AG08396 (cell line): ENCODE measurements around the gene ACOD1.
"Not testable (repeated sequence)": the region's sequence is repeated elsewhere in the genome, so short reads cannot be mapped to it uniquely, and the experiment has no call there.

Source experiments
- DNase-seq: peaks from one replicate; pipeline ENCODE4 v3.0.0; 2012; ENCODE audit warnings: low spot score, mixed read lengths

The ACOD1 gene

GRCh38 chr13:76953968-76954367 is 5.7 kb downstream of the ACOD1 start:
- DNase-seq, result no peak

- no peak for DNase-seq
Observed at GRCh38 chr13:76954538-76954937, 6.2 kb downstream of the ACOD1 start.

GRCh38 chr13:76955193-76955592 is 6.9 kb downstream of the ACOD1 start:
- no peak for DNase-seq

DNA sequence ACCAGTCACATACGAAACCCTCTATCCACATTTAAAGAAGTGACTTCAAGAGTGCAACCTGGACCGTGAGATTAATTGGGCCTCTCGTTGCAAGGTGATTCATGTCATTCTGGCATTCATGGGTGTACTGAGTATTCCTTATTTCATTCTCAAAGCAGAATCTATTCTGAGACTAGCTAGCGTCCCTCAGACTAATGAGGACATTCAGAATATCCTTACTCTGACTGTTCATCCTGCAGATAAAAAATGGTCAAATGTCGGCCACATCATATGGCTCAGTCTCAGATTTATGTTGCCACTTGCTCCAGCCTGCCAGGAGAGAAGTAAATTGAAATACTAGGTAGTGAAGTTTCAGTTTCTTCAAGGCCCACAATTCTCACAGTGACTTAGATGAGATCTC is 7.3 kb downstream of the ACOD1 start:
- no peak for DNase-seq

DNA sequence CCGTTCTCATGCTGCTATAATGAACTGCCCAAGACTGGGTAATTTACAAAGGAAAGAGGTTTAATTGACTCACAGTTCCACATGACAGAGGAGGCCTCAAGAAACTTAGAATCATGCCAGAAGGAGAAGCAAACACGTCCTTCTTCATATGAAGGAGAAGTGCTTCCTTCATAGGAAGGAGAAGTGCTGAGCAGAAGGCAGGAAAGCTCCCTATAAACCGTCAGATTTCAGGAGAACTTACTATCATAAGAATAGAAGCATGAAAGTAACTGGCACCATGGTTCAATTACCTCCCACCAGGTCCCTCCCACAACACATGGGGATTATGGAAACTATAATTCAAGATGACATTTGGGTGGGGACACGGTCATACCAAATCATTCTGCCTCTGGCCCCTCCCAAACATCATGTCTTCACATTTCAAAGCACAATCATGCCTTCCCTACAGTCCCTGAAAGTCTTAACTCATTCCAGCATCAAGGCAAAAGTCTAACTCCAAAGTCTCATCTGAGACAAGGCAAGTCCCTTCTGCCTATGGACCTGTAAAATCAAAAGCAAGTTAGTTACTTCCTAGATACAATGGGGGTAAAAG is 10.6 kb downstream of the ACOD1 start:
- no peak for DNase-seq

- not testable (repeated sequence) for DNase-seq
Observed at GRCh38 chr13:76959734-76960133, 11.4 kb downstream of the ACOD1 start.

DNA sequence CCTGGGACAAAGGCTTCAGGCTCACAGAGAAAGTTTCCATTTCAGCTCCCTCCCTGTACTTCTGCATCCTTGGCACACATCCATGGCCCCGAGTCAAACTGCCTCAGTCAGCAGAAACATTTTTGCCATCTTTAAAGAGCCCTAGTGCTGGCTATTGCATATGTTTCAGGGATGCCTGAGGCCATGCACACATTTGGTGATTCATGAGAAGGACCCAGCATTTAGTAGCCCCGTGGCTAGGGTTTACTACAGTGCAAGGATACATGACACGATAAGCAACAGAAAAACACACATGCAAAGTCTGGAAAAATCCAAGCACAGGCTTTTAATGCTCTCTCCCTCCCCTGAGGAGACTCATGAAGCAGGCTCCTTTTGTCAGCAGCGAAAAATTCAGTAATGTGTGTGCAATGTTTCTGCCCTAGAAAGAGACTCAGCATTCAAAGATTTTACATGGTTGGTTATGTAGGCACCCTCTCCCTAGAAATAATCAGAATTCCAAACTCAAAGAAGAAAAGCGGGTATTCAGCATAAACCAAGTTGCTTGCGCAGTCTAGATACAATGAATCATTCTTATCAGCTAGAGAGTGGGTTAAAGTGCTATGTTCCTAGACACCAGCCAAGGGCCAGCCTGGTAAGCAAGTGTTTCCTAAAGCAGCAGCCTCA is 17.6 kb downstream of the ACOD1 start:
- DNase-seq, result peak; percentile 48

DNA sequence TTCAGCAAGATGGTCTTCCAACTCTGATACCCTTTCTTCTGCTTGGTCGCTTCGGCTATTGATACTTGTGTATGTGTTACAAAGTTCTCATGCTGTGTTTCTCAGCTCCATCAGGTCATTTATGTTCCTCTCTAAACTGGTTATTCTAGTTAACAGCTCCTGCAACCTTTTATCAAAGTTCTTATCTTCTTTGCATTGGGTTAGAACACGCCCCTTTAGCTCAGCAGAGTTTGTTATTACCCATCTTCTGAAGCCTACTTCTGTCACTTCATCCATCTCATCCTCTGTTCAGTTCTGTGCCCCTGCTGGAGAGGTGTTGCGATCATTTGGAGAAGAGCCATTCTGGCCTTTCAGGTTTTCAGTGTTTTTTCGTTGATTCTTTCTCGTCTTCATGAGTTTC is 18.7 kb downstream of the ACOD1 start:
- no peak for DNase-seq

- DNase-seq, result no peak
Observed at GRCh38 chr13:76968041-76968440, 19.7 kb downstream of the ACOD1 start.

- no peak for DNase-seq
Observed at GRCh38 chr13:76969488-76970365, 21.4 kb downstream of the ACOD1 start.

DNA sequence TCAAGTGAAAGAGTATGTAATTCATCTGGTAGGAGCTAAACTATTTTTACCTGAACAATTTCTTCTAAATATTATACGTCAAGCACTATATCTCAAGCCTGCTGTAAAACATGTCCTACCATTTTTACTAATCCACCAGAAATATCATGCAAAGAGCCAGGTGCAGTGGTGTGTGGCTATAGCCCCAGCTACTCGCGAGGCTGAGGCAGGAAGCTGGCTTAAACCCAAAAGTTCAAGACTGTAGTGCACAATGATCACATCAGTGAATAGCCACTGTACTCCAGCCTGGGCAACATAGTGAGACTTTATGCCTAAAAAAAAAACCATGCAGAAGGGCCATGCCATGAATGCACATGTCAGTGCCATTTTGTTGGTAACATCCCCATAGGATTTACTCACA is 22.9 kb downstream of the ACOD1 start:
- DNase-seq, result no peak

DNA sequence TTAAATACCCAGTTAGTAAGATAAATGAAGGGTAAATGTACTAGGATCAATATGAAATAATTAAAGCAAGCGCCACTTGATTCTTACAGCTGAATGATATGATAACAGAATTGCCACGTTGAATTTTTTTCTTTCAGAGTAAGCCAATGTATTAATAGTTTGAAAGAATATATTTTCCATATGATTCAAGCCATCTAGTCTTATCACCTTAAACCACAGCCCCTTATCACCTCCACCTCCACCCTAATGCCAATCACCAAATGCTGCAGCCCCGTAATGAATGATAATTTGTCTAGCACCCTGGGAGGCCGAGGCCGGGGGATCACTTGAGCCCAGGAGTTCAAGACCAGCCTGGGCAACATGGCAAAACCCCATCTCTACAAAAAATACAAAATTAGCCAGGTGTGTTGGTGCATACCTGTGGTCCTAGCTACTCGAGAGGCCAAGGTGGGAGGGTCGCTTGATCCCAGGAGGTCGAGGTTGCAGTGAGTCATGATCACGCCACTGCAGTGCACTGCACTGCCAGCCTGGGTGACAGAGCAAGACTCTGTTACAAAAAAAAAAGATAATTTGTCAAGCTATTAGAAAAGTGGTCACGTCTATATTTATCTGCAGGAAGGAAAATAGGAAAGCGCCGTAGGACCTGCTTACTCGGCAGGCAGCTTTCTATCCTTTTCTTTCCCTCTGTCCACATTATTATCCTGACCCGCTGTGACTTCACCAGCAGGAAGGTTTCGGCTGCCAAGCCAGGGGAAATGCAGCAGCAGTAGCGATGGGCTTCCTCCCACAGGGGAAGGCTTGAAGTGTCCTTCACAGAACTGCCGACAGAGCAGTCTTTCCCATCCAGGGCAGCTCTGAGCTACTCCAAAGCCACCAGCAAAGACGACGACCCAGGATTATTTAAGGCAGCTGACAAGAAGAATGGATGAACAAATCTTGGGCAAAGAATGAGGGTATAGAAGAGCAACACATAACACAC is 23.8 kb downstream of the ACOD1 start:
- no peak for DNase-seq

GRCh38 chr13:76973920-76974617 is 25.8 kb downstream of the ACOD1 start:
- no peak for DNase-seq

DNA sequence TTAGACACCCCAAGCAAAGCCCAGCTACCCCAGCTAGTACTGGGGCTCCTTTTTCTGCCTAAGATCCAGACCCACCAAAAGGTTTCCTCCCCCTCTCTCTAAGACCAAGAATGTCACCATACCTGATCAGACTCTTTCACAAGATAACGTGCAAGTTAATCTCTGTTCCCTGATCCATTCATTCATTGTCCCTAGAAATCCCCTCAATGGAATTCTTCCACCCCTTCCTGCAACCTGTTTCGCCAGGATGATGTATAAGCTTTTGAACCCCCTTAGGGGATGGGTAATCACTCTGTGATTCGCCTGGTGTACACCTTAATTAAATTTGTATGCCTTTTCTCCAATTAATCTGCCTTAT is 26.3 kb downstream of the ACOD1 start:
- DNase-seq, result no peak

DNA sequence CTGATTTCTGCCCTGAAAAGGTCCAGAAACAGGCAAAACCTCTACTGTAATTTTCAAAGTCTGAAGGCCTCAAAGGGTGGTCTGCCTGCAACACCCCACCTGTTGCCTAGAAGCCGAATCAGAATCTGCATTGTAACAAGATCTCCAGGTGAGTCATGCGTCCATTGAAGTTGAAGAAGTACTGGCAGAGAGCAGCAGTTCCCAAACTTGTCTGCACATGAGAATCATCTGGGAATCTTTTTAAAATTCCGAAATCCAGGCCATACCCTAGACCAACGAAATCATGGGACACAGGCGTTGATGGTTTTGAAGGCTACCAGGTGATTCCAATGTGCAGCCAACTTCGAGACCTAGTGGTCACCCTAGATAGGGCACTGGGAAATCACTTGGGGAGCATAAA is 27.6 kb downstream of the ACOD1 start:
- DNase-seq, result no peak

DNA sequence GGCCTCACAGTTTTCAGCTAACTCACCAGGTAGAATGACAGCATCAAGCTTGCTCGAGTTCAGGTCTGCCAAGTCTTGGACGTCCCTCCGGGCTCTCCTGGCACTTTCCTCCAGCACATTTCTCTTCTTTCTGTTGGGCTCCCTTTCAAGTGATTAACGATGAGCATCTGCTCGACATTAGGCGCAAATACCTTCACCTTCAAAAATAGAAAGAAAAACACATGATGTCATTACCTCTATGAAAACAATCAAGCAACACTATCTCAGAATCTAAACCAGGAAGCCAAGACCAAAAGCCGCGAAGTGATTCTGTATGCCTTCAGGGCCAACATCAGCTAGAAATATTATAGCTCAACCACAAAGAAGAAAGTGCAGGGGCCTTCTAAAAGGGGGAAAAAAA is 28.2 kb downstream of the ACOD1 start:
- no peak for DNase-seq

DNA sequence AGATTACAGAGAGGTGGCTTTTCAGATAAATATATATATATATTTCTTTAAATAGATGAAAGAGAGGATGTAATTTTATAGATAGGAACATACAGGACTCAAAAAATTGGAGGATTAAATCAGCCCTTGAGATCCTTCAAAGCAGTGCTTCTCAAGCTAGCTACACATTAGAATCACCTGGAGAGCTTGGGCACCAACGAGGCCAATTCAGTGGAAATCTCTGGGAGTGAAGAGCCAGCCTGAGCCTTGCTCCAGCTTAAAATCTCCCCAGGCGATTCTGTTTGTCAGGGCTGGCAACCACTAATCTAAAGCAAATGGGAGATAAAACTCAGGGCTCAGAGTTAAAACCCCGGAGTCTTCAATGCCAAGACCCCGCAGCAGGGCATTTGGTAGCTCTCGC is 28.6 kb downstream of the ACOD1 start:
- DNase-seq, result no peak

GRCh38 chr13:76980075-76980718 is 31.9 kb downstream of the ACOD1 start:
- peak; percentile 91 for DNase-seq

GRCh38 chr13:76982061-76982460 is 33.8 kb downstream of the ACOD1 start:
- DNase-seq, result no peak

GRCh38 chr13:76983676-76984075 is 35.4 kb downstream of the ACOD1 start:
- no peak for DNase-seq

DNA sequence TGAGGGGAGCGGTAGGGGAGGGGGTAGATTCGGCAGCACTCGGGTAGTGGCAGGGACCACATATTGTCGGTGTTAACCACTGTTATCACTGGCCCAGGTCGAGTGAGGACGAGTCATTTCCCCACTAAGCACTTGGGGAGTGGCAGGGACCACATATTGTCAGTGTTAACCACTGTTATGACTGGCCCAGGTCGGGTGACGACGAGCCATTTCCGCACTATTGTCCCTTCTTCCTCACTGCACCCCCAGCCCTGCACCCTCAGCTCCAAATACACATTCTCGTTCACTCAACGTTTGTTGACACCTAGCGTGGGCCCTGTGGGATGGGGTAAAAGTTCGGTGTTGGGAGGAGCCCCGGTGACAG is 43.1 kb downstream of the ACOD1 start:
- DNase-seq, result no peak
